Measurements from ENCODE around the gene LILRA5. TPM values are rescaled to one million over a fixed set of nuclear protein-coding genes. Genes with fewer than 3 reads are reported as not detected.

The LILRA5 gene
- total RNA-seq, 1 experiment from 2014 or later: not detected

GRCh38 chr19:54338521-54338920, 25.6 kb upstream of the LILRA5 start:
- CTCF ChIA-PET: no interaction called here
- no peak for ATAC-seq

DNA sequence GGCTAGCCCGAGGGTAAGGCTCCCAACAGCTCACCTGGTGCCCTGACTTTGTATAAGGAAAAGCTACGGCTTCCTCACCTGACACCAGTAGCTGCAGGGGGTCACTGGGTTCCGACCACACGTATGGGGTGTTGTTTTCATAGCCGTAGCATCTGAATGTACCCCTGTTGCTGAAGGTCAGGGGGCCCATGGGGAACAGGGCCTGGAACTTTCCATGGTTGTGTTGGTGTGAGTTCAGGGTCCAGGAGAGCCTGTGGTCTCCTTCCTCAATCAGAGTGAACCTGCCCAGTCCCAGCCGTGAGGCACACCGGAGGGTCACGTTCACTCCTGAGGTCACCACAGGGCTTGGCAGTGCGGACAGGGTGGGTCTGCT, 24.9 kb upstream of the LILRA5 start:
- Mint-ChIP-seq H3K4me1 (peaks cover 14% of the 10 kb centered on the region), H3K36me3 (no peaks in the 10 kb centered on the region), H3K9me3 (peaks cover 6% of the 10 kb centered on the region), H3K4me3 (no peak overlapping the region), H3K27ac (no peak overlapping the region), H3K27me3 (ENCODE audit: low read depth) (peaks cover 9% of the 10 kb centered on the region)
- ChIA-PET POLR2A (no interaction called here), CTCF (no interaction called here)
- TF ChIP-seq NFE2L1 (CRISPR knock-in tag; IDR thresholded peaks at IDR 0.05) (no peak), JUN (CRISPR knock-in tag; IDR thresholded peaks at IDR 0.05) (no peak), ZNF317 (CRISPR knock-in tag; IDR thresholded peaks at IDR 0.05; ENCODE audit: borderline replicate concordance, low read depth) (no peak), ZNF138 (CRISPR knock-in tag; conservative IDR thresholded peaks at IDR 0.05) (no peak), RELA (CRISPR knock-in tag; IDR thresholded peaks at IDR 0.05; ENCODE audit: borderline replicate concordance) (no peak), E2F4 (CRISPR knock-in tag; IDR thresholded peaks at IDR 0.05; ENCODE audit: borderline replicate concordance, low read depth) (no peak), EMX1 (CRISPR knock-in tag; IDR thresholded peaks at IDR 0.05) (no peak), MAX (CRISPR knock-in tag; IDR thresholded peaks at IDR 0.05) (no peak), CREM (CRISPR knock-in tag; IDR thresholded peaks at IDR 0.05) (no peak), CREB1 (CRISPR knock-in tag; IDR thresholded peaks at IDR 0.05) (no peak), MXD4 (CRISPR knock-in tag; IDR thresholded peaks at IDR 0.05; ENCODE audit: borderline replicate concordance) (no peak), ELF4 (CRISPR knock-in tag; IDR thresholded peaks at IDR 0.05; ENCODE audit: low read depth) (no peak), RORB (CRISPR knock-in tag; IDR thresholded peaks at IDR 0.05) (no peak)
- TF ChIP-seq, protein P1, sequence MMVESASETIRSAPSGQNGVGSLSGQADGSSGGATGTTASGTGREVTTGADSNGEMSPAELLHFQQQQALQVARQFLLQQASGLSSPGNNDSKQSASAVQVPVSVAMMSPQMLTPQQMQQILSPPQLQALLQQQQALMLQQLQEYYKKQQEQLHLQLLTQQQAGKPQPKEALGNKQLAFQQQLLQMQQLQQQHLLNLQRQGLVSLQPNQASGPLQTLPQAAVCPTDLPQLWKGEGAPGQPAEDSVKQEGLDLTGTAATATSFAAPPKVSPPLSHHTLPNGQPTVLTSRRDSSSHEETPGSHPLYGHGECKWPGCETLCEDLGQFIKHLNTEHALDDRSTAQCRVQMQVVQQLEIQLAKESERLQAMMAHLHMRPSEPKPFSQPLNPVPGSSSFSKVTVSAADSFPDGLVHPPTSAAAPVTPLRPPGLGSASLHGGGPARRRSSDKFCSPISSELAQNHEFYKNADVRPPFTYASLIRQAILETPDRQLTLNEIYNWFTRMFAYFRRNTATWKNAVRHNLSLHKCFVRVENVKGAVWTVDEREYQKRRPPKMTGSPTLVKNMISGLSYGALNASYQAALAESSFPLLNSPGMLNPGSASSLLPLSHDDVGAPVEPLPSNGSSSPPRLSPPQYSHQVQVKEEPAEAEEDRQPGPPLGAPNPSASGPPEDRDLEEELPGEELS (CRISPR knock-in tag; IDR thresholded peaks at IDR 0.05): no peak
- ATAC-seq (no peak), DNase-seq (ENCODE audit: low spot score) (no peak)

More at GRCh38 chr19:54338521-54338920, 25.6 kb upstream of the LILRA5 start:
- Mint-ChIP-seq H3K27me3 (ENCODE audit: low read depth) (peaks cover 6% of the 10 kb centered on the region), H3K27ac (no peak overlapping the region), H3K9me3 (peaks cover 6% of the 10 kb centered on the region), H3K4me1 (peaks cover 14% of the 10 kb centered on the region), H3K36me3 (no peaks in the 10 kb centered on the region), H3K4me3 (no peak overlapping the region)
- no peak for DNase-seq (ENCODE audit: low spot score)
- TF ChIP-seq FOXK1 (CRISPR knock-in tag; IDR thresholded peaks at IDR 0.05): no peak
- no peak for TF ChIP-seq NR1H2 (CRISPR knock-in tag; IDR thresholded peaks at IDR 0.05)
- no peak for TF ChIP-seq MYBL2 (CRISPR knock-in tag; IDR thresholded peaks at IDR 0.05)
- TF ChIP-seq MAX (CRISPR knock-in tag; IDR thresholded peaks at IDR 0.05): no peak
- TF ChIP-seq USF1 (CRISPR knock-in tag; IDR thresholded peaks at IDR 0.05): no peak
- TF ChIP-seq CBFB (CRISPR knock-in tag; IDR thresholded peaks at IDR 0.05; ENCODE audit: low read depth): no peak
- TF ChIP-seq GRHL2 (CRISPR knock-in tag; IDR thresholded peaks at IDR 0.05; ENCODE audit: insufficient replicate concordance, severe bottlenecking): no peak
- no peak for TF ChIP-seq NFE2L1 (CRISPR knock-in tag; IDR thresholded peaks at IDR 0.05)
- no peak for TF ChIP-seq ATF1 (CRISPR knock-in tag; IDR thresholded peaks at IDR 0.05)
- no peak for TF ChIP-seq ETV6 (CRISPR knock-in tag; IDR thresholded peaks at IDR 0.05)
- no peak for TF ChIP-seq ZNF281 (CRISPR knock-in tag; IDR thresholded peaks at IDR 0.05)
- TF ChIP-seq ATF3 (CRISPR knock-in tag; conservative IDR thresholded peaks at IDR 0.05): no peak
- no peak for TF ChIP-seq TEAD4 (CRISPR knock-in tag; IDR thresholded peaks at IDR 0.05)
- POLR2A ChIA-PET: no interaction called here

All from WTC11 (cell line).